ENCODE measurements around the gene RBMX. TPM values are rescaled to one million over a fixed set of nuclear protein-coding genes. Genes with fewer than 3 reads are reported as not detected.
"Not testable (repeated sequence)": the region's sequence is repeated elsewhere in the genome, so short reads cannot be mapped to it uniquely, and the experiment has no call there.

The RBMX gene
- polyA plus RNA-seq, 3 donors: 393 to 502 (median 454) TPM

DNA sequence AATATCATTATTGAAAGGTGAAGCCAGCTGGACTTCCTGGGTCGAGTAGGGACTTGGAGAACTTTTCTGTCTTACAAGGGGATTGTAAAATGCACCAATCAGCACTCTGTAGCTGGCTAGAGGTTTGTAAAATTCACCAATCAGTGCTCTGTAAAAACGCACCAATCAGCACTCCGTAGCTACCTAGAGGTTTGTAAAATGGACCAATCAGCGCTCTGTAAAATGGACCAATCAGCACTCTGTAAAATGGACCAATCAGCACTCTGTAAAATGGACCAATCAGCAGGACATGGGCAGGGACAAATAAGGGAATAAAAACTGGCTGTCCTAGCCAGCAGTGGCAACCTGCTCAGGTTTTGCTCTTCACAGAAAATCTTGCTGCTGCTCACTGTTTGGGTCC is 23.5 kb upstream of the RBMX start:
- DNase-seq (ENCODE audit: extremely low read depth in 1 of 11, low read depth in 9 of 11, low spot score in 4 of 11): not testable (repeated sequence)

DNA sequence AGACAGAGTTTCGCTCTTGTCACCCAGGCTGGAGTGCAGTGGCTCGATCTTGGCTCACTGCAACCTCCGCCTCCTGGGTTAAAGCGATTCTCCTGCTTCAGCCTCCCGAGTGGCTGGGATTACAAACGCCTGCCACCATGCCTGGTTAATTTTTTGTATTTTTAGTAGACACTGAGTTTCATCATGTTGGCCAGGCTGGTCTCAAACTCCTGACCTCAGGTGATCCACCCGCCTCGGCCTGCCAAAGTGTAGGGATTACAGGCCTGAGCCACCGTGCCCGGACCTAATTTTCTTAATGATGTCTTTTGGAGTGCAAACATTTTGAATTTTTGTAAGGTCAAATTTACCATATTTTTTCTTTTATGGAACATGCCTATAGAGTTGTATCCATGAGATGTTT is 19.5 kb upstream of the RBMX start:
- not testable (repeated sequence) for DNase-seq (ENCODE audit: extremely low read depth in 1 of 11, low read depth in 9 of 11, low spot score in 4 of 11)

DNA sequence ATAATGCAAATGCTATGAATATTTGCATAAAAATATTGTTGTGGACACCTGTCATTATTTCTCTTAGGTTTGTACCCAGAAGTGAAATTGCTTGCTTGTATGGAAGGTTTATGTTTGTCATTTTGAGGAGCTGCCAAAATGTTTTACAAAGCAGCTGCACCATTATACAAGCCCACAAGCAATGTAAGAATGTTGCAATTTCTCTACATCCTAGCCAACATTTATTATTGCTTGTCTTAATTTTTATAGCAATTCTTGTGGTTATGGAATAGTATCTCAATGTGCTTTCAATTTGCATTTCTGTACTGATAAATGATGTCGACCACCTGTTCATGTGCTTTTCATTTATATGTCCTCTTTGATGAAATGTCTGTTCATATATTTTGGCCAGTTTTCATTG is 18.7 kb upstream of the RBMX start:
- no peak for DNase-seq (ENCODE audit: extremely low read depth in 1 of 11, low read depth in 9 of 11, low spot score in 4 of 11)

DNA sequence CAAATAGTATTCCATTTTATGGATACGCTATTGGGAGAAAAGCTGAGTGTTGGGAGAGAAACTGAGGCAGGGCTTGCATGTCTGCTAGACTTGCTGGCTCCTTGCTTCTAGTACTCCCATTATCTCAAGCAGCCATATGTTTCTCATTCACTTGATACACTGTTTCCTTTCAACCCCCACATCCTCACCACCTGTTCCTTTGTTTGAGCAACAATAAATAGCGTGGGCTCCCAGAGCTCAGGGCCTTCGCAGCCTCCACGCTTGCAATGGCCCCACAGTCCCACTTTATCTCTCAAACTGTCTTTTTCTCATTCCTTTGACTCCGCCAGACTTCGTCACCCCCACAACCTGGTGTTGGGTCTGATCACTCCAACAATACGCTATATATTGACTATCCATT is 18.2 kb upstream of the RBMX start:
- not testable (repeated sequence) for DNase-seq (ENCODE audit: extremely low read depth in 1 of 11, low read depth in 9 of 11, low spot score in 4 of 11)

DNA sequence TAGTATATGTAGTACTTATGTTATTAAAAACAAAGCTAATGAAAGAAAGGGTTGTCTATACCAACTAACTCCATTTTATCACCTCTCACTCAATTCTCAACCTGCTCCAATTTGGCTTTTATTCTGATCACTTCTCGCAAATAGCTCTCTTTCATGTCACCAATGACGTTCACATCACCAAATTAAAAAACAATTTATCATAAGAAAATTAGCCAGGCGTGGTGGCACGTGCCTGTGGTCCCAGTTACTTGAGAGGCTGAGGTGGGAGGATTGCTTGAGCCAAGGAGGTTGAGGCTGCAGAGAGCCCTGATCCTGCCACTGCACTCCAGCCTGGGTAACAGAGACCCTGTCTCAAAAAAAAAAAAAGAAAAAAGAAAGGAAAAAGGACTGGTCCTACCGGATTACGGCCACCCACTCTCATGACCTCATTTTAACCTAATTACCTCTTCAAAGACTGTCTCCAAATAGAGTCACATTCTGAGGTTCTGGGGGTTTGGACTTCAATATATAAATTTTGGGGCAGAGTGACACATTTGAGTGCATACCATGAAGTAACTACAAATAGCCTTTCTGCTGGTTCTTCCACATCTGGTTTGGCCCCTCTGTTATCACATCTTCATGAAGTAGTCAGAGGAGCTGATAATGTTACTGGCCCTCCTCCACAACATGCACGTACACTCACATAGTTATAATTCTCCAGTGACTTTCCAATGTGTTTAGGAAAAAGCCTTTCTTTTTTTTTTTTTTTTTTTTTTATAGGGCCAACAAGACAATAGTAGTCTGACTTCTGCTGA is 15.8 kb upstream of the RBMX start:
- no peak for DNase-seq (ENCODE audit: extremely low read depth in 1 of 11, low read depth in 9 of 11, low spot score in 4 of 11)

DNA sequence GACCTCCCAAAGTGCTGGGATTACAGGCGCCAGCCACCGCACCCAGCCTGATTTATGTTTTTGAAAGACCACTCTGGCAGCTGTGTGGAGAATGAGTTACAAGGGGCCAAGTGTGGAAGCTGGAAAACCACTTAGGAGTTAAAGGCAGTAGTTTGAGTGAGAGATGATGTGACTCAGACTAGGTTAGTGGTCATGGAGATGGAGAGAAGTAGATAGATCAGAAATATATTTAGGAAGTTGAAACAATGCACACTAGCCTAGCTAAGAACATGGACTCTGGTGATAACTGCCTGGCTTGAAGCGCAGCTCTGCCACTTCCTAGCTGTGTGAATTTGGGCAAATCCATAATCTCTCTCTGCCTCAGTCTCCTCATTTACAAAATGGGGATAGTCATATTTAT is 11.9 kb upstream of the RBMX start:
- no peak for DNase-seq (ENCODE audit: extremely low read depth in 1 of 11, low read depth in 9 of 11, low spot score in 4 of 11)

DNA sequence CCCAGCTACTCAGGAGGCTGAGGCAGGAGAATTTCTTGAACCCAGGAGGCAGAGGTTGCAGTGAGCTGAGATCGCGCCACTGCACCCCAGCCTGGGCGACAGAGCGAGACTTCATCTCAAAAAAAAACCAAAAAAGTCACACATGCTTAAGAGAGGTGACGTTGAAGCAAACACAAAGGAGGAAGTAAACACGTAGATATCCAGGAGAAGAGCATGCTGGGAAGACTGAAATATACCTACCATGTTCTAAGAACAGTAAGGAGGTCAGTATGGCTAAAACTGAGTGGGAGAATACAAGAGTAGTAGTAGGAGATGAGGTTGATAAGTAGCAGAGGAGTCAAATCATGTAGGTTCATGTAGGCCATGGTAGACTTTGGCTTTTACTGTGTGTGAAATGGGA is 10.1 kb upstream of the RBMX start:
- not testable (repeated sequence) for DNase-seq (ENCODE audit: extremely low read depth in 1 of 11, low read depth in 9 of 11, low spot score in 4 of 11)

DNA sequence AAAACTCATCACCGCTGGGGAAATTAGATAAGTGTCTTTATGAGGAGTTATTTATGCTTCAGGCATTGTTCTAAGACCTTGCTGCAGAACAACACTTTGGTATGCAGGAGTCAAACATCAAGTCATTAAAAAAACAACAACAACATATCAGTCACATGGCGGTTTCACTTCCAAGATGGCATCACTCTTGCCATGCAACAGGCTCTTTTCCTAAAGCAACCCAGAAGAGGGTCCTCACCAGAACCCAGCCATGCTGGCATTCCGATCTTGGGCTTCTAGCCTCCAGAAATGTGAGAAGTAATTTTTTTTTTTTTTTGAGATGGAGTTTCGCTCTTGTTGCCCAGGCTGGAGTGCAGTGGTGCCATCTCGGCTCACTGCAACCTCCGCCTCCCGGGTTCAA is 8.7 kb upstream of the RBMX start:
- no peak for DNase-seq (ENCODE audit: extremely low read depth in 1 of 11, low read depth in 9 of 11, low spot score in 4 of 11)

DNA sequence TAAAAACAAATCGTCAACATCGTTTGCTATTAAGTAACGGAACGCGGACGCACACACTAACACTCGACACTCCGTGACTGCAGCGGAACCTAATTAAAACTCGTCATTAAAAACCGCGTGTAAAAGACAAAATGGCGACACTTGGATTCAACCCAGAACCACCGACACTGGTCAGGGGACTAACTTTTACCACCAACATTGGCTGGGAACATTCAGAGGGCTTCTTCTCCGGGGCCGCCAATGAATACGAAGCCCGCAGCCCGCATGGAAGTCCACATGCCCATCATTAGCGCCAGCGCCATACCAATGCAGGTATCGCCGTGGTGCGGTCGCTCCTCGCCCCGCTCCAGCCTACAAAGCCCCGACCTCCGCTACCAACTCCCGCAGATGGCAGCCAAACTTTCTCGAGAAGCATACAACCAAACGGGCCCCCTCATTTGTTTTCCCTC is 498 bp downstream of the RBMX start:
- no peak for DNase-seq (ENCODE audit: extremely low read depth in 1 of 11, low read depth in 9 of 11, low spot score in 4 of 11)

DNA sequence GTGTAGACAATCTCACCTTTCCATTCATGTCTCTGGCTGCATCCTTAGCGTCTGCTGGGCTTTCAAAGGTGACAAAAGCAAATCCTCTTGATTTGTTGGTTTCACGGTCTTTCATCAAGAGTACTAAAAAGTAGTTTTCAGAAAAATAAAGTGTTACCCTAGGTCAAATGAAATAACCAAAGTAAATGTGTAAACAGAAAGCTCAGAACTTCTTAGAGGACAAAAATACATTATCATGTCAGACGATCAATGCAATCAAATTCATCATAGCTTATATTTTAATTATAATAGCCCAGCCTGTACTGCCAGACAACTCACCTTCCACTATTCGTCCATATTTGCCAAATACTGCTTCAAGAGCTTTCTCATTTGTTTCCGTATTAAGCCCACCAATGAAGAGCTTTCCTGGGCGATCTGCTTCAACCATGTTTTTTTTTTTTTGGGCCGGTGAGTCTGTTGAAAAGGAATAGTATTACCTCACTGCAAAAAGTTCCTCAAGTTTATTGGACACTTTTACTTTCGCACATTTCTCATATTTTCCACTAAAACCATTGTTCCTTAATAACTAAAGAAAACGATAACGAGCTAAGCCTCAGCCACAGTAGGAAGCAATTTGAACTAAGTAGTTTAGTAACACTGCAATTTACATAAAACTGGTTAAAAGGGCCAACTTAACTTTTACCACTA is 1.4 kb downstream of the RBMX start:
- no peak for DNase-seq (ENCODE audit: extremely low read depth in 1 of 11, low read depth in 9 of 11, low spot score in 4 of 11)

DNA sequence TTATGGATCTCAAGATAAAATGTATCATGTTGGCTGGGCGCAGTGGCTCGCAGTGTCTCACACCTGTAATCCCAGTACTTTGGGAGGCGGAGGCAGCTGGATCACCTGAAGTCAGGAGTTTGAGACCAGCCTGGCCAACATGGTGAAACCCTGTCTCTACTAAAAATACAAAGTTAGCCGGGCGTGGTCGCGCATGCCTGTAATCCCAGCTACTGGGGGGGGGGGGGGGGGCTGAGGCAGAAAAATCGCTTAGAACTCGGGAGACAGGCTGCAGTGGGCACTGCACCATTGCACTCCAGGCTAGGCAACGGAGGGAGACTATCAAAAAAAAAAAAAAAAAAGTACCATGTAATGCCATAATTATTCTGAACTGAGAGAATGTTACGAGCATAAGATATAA is 2.1 kb downstream of the RBMX start:
- DNase-seq (ENCODE audit: extremely low read depth in 1 of 11, low read depth in 9 of 11, low spot score in 4 of 11): no peak

DNA sequence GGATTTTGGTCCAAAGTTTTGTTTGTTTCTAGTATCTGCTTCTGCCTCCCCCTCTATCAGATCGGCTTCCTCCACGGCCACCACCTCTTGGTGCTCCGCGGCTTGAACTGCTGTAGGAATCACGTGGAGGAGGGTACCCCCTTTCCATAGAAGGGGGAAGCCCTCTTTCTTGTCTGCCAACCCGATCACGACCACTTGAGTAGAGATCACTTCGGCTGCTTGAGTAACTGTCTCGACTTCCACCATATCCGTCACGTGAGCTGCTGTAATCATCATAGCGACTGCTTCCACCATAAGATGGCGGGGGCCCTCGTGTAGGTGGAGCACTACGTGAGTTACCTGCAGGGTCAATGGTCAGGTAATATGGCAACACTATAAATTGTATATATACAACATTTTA is 6.4 kb downstream of the RBMX start:
- not testable (repeated sequence) for DNase-seq (ENCODE audit: extremely low read depth in 1 of 11, low read depth in 9 of 11, low spot score in 4 of 11)

DNA sequence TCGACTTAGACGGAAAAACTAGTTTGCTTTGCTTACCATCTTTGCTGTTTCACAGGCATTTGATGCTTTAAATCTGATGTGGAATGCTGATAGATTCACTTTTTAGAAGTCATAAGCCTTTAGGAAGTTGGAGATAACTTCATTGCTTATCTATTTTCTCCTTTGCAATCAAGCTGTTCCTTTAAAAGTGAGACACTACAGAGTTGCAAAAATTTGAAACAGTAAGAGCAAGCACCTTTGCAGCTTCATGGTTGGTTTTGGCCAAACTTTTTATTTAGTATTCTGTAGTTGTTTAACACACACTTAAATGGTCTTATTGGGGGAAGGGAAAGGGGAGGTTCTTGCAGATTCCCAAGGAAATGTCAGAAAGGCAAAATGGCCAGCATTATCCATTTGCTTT is 7.3 kb downstream of the RBMX start:
- DNase-seq (ENCODE audit: extremely low read depth in 1 of 11, low read depth in 9 of 11, low spot score in 4 of 11): not testable (repeated sequence)

DNA sequence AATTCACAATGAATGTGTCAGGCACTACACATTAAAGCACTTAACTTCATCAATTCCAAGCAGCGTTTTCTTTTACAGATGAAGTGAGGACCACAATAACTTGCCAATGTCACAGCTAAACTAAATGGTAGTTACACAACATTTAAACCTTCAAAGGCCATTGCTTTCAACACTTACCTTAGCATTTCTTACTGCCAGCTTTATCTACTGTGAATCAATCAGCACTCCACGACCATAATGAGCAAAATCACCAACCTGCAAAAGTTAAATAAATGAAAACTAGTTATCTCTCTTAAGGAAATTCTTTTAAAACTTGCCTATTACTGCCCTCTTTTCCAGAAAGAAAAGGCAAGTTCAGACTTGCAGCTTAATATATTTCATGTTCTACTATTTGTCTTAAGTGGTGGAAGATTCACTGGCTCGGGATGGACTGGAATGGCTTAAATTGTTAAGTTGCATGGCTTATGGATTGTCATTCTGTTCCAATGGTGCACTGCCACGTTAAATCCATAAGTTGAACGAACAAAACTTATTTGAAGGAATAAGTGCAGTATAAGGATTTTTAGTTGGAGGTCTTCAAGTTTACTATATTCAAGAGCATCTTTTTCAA is 8.3 kb downstream of the RBMX start:
- no peak for DNase-seq (ENCODE audit: extremely low read depth in 1 of 11, low read depth in 9 of 11, low spot score in 4 of 11)

DNA sequence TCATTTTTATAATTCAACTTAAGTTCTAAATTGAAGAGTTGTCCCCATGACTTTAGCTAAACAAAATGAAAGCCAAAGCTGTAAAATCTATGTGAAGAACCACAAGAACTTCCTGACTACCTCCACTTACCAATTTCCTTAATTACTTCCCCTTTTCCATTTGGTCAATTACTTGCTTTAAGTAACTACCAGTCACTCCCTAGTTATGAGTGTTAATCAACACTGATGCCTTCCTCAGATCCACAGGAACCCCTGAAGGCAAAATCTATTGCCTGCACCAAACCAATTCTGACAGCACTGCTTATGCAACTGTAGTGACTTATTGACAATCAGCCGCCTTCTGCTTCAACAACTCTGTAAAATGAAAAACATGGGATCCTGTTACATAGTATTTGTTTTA is 10.5 kb downstream of the RBMX start:
- DNase-seq (ENCODE audit: extremely low read depth in 1 of 11, low read depth in 9 of 11, low spot score in 4 of 11): no peak

DNA sequence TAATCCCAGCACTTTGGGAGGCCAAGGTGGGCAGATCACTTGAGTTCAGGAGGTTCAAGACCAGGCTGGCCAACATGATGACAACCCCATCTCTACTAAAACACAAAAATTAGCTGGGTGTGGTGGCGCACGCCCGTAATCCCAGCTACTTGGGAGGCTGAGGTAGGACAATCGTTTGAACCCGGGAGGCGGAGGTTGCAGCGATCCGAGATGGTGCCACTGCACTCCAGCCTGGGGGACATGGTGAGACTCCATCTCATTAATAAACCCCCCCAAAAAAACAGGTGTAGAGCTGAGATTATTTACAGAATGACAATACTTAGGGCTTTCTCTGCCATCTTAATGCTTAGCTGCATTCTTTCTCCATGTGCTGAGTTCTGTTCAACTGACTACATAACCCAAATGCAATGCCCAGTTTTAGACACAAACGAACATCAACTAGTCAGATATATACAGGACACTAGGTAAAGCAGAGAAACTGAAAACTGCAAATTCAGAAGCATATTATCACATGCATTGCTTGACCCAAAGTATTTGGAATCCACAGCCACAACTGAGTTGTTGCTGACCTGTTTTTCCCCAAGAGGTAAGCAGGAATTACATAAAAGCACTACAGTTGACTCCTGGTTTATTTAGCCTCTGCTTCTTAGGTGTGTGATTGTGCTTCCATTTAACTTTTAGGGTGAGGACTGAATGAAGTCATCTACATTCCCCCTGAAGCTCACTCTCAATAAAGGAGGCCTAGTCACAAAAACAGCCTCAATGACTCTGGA is 12.1 kb downstream of the RBMX start:
- DNase-seq (ENCODE audit: extremely low read depth in 1 of 11, low read depth in 9 of 11, low spot score in 4 of 11): no peak

DNA sequence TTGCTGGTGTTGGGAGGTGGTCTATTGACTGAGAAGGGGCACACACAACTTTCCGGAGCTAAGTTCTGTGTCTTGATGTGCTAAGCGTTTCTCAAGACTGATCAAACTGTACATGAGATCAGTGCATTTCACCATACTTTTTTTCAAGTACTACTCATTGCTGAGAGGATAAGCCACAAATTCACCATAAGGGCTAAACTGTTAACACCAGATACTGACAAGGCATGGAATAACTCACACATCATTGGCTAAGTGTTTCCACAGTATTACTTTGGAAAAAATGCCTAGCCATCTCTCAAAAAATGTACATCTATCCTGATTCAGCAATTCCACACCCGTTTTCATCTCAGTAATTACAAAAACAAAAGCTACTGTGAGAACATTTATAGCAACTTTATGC is 13.0 kb downstream of the RBMX start:
- no peak for DNase-seq (ENCODE audit: extremely low read depth in 1 of 11, low read depth in 9 of 11, low spot score in 4 of 11)

DNA sequence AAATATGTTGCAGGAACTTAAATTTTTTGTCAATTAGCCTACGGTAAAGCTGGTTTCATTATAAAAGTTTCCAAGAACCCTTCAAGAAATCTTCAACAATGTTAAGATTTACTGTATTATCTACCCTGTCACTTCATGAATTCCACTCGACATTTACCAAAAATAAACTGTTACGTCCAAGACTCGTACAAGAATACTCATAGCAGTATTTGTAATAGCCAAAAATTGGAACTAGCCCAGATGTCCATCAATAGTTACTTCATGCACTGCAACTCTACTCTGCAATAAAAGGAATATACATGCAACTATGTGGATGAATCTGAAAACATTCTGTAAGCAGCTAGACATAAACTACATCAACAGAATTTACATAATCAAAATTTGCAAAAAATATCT is 13.4 kb downstream of the RBMX start:
- DNase-seq (ENCODE audit: extremely low read depth in 1 of 11, low read depth in 9 of 11, low spot score in 4 of 11): no peak

DNA sequence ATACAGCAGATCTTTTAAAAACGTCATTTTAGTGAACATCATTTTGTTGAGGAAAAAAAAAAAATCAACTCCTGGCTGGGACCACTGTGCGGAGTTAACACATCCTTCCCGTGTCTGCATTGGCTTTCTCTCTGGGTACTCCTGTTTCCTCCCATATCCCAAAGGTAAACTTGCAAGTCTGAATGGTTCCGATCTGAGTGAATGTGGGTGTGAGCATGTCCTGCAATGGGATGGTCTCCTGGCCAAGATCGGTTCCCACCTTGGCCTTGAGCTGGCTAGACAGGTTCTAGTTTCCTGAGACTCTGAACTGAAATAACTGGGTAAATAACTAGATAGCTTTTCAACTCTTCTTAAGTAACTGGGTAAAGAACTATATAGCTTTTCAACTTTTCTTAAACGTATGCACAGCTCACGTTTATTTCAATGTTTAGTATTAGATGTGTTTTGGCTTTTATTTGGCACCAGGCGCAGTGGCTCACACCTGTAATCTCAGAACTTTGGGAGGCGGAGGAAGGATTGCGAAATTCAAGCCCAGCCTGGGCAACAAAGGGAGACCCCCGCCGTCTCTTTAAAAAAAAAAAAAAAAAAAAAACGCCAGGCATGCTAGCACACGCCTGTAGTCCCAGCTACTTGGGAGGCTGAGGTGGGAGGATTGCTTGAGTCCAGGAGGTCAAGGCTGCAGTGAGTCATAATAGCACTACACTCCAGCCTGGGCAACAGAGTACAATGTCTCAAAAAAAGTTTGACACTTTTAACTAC is 14.0 kb downstream of the RBMX start:
- DNase-seq (ENCODE audit: extremely low read depth in 1 of 11, low read depth in 9 of 11, low spot score in 4 of 11): no peak
